ENCODE results near the gene SLC25A21.

DNA sequence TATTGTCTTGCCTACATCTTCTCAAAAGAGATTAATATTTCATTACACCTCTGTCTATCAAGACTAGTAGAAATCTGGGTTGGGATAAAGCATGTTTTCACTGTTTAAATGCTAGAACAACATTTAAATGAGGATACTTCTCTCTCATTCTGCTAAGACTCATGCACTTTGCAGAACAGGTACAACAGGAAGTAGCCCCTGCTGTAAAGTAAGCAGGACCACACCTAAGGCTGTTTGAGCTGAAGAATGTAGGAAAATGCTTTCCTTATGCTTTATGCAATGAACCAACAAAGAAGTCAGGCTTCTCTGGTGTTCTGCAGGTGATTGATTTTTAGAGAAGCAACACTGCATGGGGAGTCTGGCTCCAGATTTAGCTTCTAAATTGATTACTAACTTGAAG lies 421.3 kb downstream of the SLC25A21 start:
- TF ChIP-seq POLR2A (IDR thresholded peaks at IDR 0.05; ENCODE audit: low read depth, low read length): no peak
- TF ChIP-seq POLR2AphosphoS5 (IDR thresholded peaks at IDR 0.05; ENCODE audit: low read depth, low read length): no peak
- TF ChIP-seq TAF1 (IDR thresholded peaks at IDR 0.05; ENCODE audit: borderline replicate concordance, low read depth, low read length): no peak
